Mesendoderm (in vitro differentiated cells): ENCODE results near the gene COLEC12.

Experiments
- DNase-seq: peaks from one replicate; pipeline ENCODE4 v3.0.0; 2013
- H2AK5ac ChIP-seq: 2 replicates; pipeline ENCODE4 v1.6.1; 2013; ENCODE audit warnings: low read length, inconsistent platforms
- H2BK120ac ChIP-seq: 2 replicates; pipeline ENCODE4 v1.6.1; 2013; ENCODE audit warnings: low read depth, mild to moderate bottlenecking, low read length, moderate library complexity, mixed read lengths
- H2BK15ac ChIP-seq: replicated peaks from 2 replicates; pipeline ENCODE4 v1.6.1; 2013; ENCODE audit warnings: low read depth, mild to moderate bottlenecking, moderate library complexity
- H2BK5ac ChIP-seq: 2 replicates; pipeline ENCODE4 v1.6.1; 2013; ENCODE audit warnings: low read length, inconsistent platforms
- H3K18ac ChIP-seq: 2 replicates; pipeline ENCODE4 v1.6.1; 2013; ENCODE audit warnings: mild to moderate bottlenecking, low read length, mixed read lengths
- H3K23ac ChIP-seq: one replicate; pipeline ENCODE4 v1.6.1; 2013; ENCODE audit warnings: low read length
- H3K27ac ChIP-seq: 2 replicates; pipeline ENCODE4 v1.5.1; 2013; ENCODE audit warnings: low read depth, mild to moderate bottlenecking, inconsistent platforms, low read length, moderate library complexity
- H3K27me3 ChIP-seq: 2 replicates; pipeline ENCODE4 v1.6.1; 2013; ENCODE audit warnings: low read length, control low read depth, mild to moderate bottlenecking, inconsistent platforms; ENCODE audit not compliant: insufficient read depth, poor library complexity
- H3K36me3 ChIP-seq: 2 replicates; pipeline ENCODE4 v1.6.1; 2013; ENCODE audit warnings: low read length, inconsistent platforms; ENCODE audit not compliant: control insufficient read depth, insufficient read depth
- H3K4ac ChIP-seq: one replicate; pipeline ENCODE4 v1.6.1; 2013; ENCODE audit warnings: low read depth, mild to moderate bottlenecking, low read length, moderate library complexity
- H3K4me1 ChIP-seq: 2 replicates; pipeline ENCODE4 v1.6.1; 2013; ENCODE audit warnings: low read depth, low read length, inconsistent platforms; ENCODE audit not compliant: control insufficient read depth
- H3K4me2 ChIP-seq: 2 replicates; pipeline ENCODE4 v1.6.1; 2013; ENCODE audit warnings: low read length
- H3K4me3 ChIP-seq: 2 replicates; pipeline ENCODE4 v1.5.1; 2013; ENCODE audit warnings: mild to moderate bottlenecking, low read length
- H3K56ac ChIP-seq: one replicate; pipeline ENCODE4 v1.6.1; 2013; ENCODE audit warnings: low read length
- H3K79me1 ChIP-seq: 2 replicates; pipeline ENCODE4 v1.6.1; 2013; ENCODE audit warnings: low read length, inconsistent platforms
- H3K79me2 ChIP-seq: 2 replicates; pipeline ENCODE4 v1.6.1; 2013; ENCODE audit warnings: mild to moderate bottlenecking, low read length; ENCODE audit not compliant: control insufficient read depth, insufficient read depth
- H3K9ac ChIP-seq: 2 replicates; pipeline ENCODE4 v1.6.1; 2013; ENCODE audit warnings: low read length, inconsistent platforms
- H4K5ac ChIP-seq: one replicate; pipeline ENCODE4 v1.6.1; 2013; ENCODE audit warnings: low read length
- H4K8ac ChIP-seq: one replicate; pipeline ENCODE4 v1.6.1; 2013; ENCODE audit warnings: low read depth, mild to moderate bottlenecking, control low read depth, low read length, moderate library complexity
- WGBS: extraction: QIAGEN DNeasy Blood & Tissue Kit; methylation state at CpG from one replicate; pipeline ENCODE4 v1.1.7; 2013; ENCODE audit warnings: low lambda C conversion rate, missing lambda C conversion rate; ENCODE audit not compliant: insufficient coverage; ENCODE audit errors: extremely low coverage; 5-methylcytosine and 5-hydroxymethylcytosine counted together

Gene COLEC12

DNA sequence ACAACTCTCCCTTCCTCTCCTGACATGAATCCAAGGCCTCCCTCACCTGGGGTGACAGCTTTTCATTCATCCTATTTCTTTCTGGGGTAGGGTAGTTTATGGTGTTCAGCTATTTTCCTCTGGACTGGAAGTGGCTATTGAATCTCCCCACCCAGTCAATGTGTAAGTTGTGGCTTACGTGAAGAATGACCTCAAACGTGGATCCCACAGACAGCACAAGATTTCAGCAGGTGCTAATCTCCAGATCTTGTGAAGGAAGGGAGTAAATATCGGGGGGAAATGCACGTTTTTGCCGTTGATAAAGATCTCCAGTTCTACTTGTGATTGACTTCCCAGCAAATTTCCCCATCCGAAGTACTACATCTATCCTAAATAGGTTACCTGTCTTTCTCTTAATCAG is 161.3 kb downstream of the COLEC12 start:
- Histone ChIP-seq H2BK120ac (no peak overlapping the region), H2AK5ac (no peak overlapping the region), H3K56ac (no peak overlapping the region), H2BK5ac (no peak overlapping the region), H3K79me1 (no peaks in the 10 kb centered on the region), H3K4me2 (no peak overlapping the region), H4K5ac (no peak overlapping the region), H2BK15ac (no peak overlapping the region), H3K27ac (no peak overlapping the region), H3K4me3 (no peak overlapping the region), H3K36me3 (no peaks in the 10 kb centered on the region), H3K27me3 (no peaks in the 10 kb centered on the region), H4K8ac (no peak overlapping the region), H3K4me1 (no peaks in the 10 kb centered on the region), H3K9ac (no peak overlapping the region), H3K4ac (no peak overlapping the region), H3K18ac (no peak overlapping the region), H3K23ac (no peak overlapping the region), H3K79me2 (no peaks in the 10 kb centered on the region)
- DNase-seq = no peak
- WGBS = no CpG with 5 or more reads among the region's 6 CpGs

GRCh38 chr18:336713-337112 is 163.8 kb downstream of the COLEC12 start:
- Histone ChIP-seq H2BK120ac (no peak overlapping the region), H3K4me3 (no peak overlapping the region), H3K9ac (no peak overlapping the region), H3K79me2 (no peaks in the 10 kb centered on the region), H4K8ac (no peak overlapping the region), H3K56ac (no peak overlapping the region), H4K5ac (no peak overlapping the region), H3K4ac (no peak overlapping the region), H2BK15ac (no peak overlapping the region), H3K79me1 (no peaks in the 10 kb centered on the region), H3K27ac (no peak overlapping the region), H3K4me1 (no peaks in the 10 kb centered on the region), H3K27me3 (no peaks in the 10 kb centered on the region), H2AK5ac (no peak overlapping the region), H3K4me2 (no peak overlapping the region), H3K36me3 (no peaks in the 10 kb centered on the region), H2BK5ac (no peak overlapping the region), H3K18ac (no peak overlapping the region), H3K23ac (no peak overlapping the region)
- WGBS = no CpG with 5 or more reads among the region's 2 CpGs
- DNase-seq = no peak

DNA sequence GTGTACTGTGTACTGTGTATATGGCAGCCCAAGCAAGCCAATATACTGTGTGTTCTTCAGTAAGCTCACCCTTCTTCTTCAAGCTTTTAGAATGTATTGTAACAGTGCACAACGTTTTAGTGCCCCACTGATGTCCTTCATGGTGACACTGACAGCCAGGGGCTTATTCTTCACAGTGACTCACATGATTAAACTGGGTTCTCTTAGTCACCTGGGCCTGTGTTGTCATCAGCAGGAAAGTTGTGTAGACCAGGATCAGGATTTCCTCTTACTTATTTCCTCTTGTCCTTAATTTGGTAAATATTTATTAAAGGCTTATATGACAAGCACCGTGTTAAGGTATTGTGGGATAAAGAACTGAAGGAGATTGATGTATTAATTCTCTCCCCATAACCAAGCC is 164.8 kb downstream of the COLEC12 start:
- Histone ChIP-seq H3K79me1 (no peaks in the 10 kb centered on the region), H2BK5ac (no peak overlapping the region), H3K23ac (no peak overlapping the region), H3K27ac (no peak overlapping the region), H3K4me3 (no peak overlapping the region), H2BK15ac (no peak overlapping the region), H3K79me2 (no peaks in the 10 kb centered on the region), H4K5ac (no peak overlapping the region), H2BK120ac (no peak overlapping the region), H3K9ac (no peak overlapping the region), H3K36me3 (no peaks in the 10 kb centered on the region), H3K18ac (no peak overlapping the region), H3K4ac (no peak overlapping the region), H2AK5ac (no peak overlapping the region), H3K4me1 (no peaks in the 10 kb centered on the region), H4K8ac (no peak overlapping the region), H3K56ac (no peak overlapping the region), H3K27me3 (no peaks in the 10 kb centered on the region), H3K4me2 (no peak overlapping the region)
- no peak for DNase-seq
- WGBS = no CpG with 5 or more reads among the region's 2 CpGs

- no peaks in the 10 kb centered on the region for H3K4me1 ChIP-seq
- no peak for DNase-seq
- no peaks in the 10 kb centered on the region for H3K27me3 ChIP-seq
- no peaks in the 10 kb centered on the region for H3K79me2 ChIP-seq
- no peaks in the 10 kb centered on the region for H3K79me1 ChIP-seq
- no peak overlapping the region for H3K4ac ChIP-seq
- no peak overlapping the region for H2AK5ac ChIP-seq
- H3K18ac ChIP-seq = no peak overlapping the region
- H3K56ac ChIP-seq = no peak overlapping the region
- no peak overlapping the region for H2BK120ac ChIP-seq
- H3K27ac ChIP-seq = no peak overlapping the region
- no peaks in the 10 kb centered on the region for H3K36me3 ChIP-seq
- H4K5ac ChIP-seq = no peak overlapping the region
- no peak overlapping the region for H2BK5ac ChIP-seq
- WGBS = no CpG with 5 or more reads among the region's 15 CpGs
- H3K23ac ChIP-seq = no peak overlapping the region
- no peak overlapping the region for H4K8ac ChIP-seq
- H3K4me3 ChIP-seq = no peak overlapping the region
- H3K9ac ChIP-seq = no peak overlapping the region
- H3K4me2 ChIP-seq = no peak overlapping the region
- no peak overlapping the region for H2BK15ac ChIP-seq
Measured at GRCh38 chr18:334575-335132, 165.8 kb downstream of the COLEC12 start.

DNA sequence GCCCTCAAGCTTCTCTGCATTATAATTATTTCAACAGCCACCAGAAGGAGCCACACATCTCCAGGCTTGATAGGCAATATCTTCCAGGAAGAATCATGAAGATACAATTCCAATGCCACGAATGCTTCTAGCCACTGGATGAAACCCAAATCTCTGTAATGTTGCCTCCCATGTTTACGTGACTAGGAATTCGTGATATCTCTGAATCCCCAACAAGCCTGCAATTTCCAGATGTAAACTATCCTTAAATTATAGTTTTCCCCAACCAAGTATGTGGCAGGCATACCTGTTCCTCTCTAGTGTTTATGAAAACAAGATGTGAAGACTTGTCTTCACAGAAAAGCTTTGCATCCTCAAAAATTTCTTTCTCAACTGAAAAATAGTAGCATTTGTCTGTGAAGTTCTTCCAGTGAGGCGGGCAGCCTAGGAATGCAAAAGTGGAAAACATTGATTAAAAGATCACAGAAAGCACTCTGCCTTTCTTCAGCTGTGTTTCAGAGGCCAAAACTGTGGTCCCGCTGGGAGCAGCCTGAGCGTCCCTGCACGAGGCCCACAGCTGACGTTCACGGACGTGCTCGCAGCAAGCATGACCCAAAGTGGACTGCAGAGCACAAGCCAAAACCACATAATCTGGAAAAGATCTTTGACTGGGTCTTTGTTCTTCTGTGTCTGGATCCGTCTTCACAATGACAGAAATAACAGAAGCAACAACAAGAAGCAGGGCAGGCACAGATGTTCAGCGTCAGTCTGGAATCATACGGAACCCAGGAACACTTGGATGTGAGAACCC is 167.6 kb downstream of the COLEC12 start:
- Histone ChIP-seq H3K79me2 (no peaks in the 10 kb centered on the region), H3K4me2 (no peak overlapping the region), H3K79me1 (no peaks in the 10 kb centered on the region), H3K27ac (no peak overlapping the region), H3K18ac (no peak overlapping the region), H3K4me1 (no peaks in the 10 kb centered on the region), H4K8ac (no peak overlapping the region), H3K9ac (no peak overlapping the region), H2BK15ac (no peak overlapping the region), H3K4ac (no peak overlapping the region), H3K56ac (no peak overlapping the region), H3K23ac (no peak overlapping the region), H2AK5ac (no peak overlapping the region), H3K4me3 (no peak overlapping the region), H4K5ac (no peak overlapping the region), H2BK5ac (no peak overlapping the region), H3K36me3 (peaks cover 1% of the 10 kb centered on the region), H3K27me3 (no peaks in the 10 kb centered on the region), H2BK120ac (no peak overlapping the region)
- WGBS = no CpG with 5 or more reads among the region's 14 CpGs
- DNase-seq = no peak

DNA sequence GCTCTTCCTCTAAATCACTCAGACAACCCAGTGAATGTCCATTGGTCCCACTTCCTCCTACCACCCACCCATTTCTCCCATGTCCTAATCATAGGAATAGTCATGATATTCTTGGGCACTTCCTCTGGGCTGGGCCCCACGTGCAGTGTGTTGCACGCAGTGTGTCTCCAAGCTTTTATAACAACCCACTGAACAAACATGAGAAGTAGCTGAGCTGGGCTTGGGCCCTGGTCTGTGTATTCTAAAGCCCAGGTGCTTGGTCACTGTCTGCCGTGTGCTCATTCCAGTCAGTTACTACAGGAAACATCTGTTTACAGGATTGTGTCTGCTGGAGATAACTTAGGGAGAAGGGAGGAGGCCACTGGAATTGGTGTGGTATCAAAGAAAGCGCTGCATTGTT is 168.5 kb downstream of the COLEC12 start:
- no peak overlapping the region for H3K18ac ChIP-seq
- no peak overlapping the region for H4K5ac ChIP-seq
- H3K4me3 ChIP-seq = no peak overlapping the region
- WGBS = no CpG with 5 or more reads among the region's 4 CpGs
- H2BK15ac ChIP-seq = no peak overlapping the region
- H3K4ac ChIP-seq = no peak overlapping the region
- H4K8ac ChIP-seq = no peak overlapping the region
- no peak overlapping the region for H3K27ac ChIP-seq
- H3K4me2 ChIP-seq = no peak overlapping the region
- DNase-seq = peak; percentile 76
- H3K9ac ChIP-seq = no peak overlapping the region
- no peaks in the 10 kb centered on the region for H3K4me1 ChIP-seq
- no peaks in the 10 kb centered on the region for H3K79me1 ChIP-seq
- peaks cover 3% of the 10 kb centered on the region for H3K36me3 ChIP-seq
- H2BK120ac ChIP-seq = peak overlapping the region; percentile 45
- H3K27me3 ChIP-seq = no peaks in the 10 kb centered on the region
- no peaks in the 10 kb centered on the region for H3K79me2 ChIP-seq
- H3K23ac ChIP-seq = no peak overlapping the region
- H2BK5ac ChIP-seq = no peak overlapping the region
- no peak overlapping the region for H3K56ac ChIP-seq
- H2AK5ac ChIP-seq = no peak overlapping the region
